HepG2 (cell line): ENCODE results near the gene MPPE1. TPM values are rescaled to one million over a fixed set of nuclear protein-coding genes. Genes with fewer than 3 reads are reported as not detected.
A peak's percentile ranks its signal among the peaks of the same experiment; 100 is the strongest.

Source experiments
- ATF1 ChIP-seq: IDR thresholded peaks from 2 replicates; pipeline ENCODE4 v1.6.1; 2016; ENCODE audit warnings: mild to moderate bottlenecking, control low read depth
- DNMT1 ChIP-seq: sonication (generic); formaldehyde crosslinking; IDR thresholded peaks from 2 replicates; pipeline ENCODE4 v1.5.1; 2020; ENCODE audit warnings: mild to moderate bottlenecking, missing genetic modification reagents
- ERF ChIP-seq: IDR thresholded peaks from 2 replicates; pipeline ENCODE4 v1.6.1; 2018; ENCODE audit warnings: missing biosample characterization, missing genetic modification reagents
- FOXK2 ChIP-seq: fragments of 450-650 bp; IDR thresholded peaks from 2 replicates; pipeline ENCODE4 v1.6.1; 2016
- GABPB1 ChIP-seq: IDR thresholded peaks from 2 replicates; pipeline ENCODE4 v1.6.1; 2016; ENCODE audit warnings: mild to moderate bottlenecking, missing genetic modification reagents, moderate library complexity, missing compliant biosample characterization
- KAT8 ChIP-seq: IDR thresholded peaks from 2 replicates; pipeline ENCODE4 v1.6.1; 2016; ENCODE audit warnings: missing genetic modification reagents, missing compliant biosample characterization
- KMT2A ChIP-seq: sonication (generic); formaldehyde crosslinking; IDR thresholded peaks from 2 replicates; pipeline ENCODE4 v1.4.0; 2020; ENCODE audit warnings: missing genetic modification reagents
- MXD4 ChIP-seq: IDR thresholded peaks from 2 replicates; pipeline ENCODE4 v1.6.1; 2016; ENCODE audit warnings: mild to moderate bottlenecking, missing biosample characterization, missing genetic modification reagents
- NFIB ChIP-seq: sonication (generic); formaldehyde crosslinking; IDR thresholded peaks from 2 replicates; pipeline ENCODE4 v1.9.0; 2021; ENCODE audit warnings: missing genetic modification reagents, mild to moderate bottlenecking, borderline replicate concordance
- NR2C2 ChIP-seq: sonication (generic); formaldehyde crosslinking; IDR thresholded peaks from 2 replicates; pipeline ENCODE4 v1.4.0; 2020; ENCODE audit warnings: missing genetic modification reagents, mild to moderate bottlenecking, moderate library complexity, borderline replicate concordance
- NR3C1 ChIP-seq: sonication (generic); formaldehyde crosslinking; IDR thresholded peaks from 2 replicates; pipeline ENCODE4 v1.4.0; 2020; ENCODE audit warnings: missing genetic modification reagents
- RBFOX2 ChIP-seq: fragments of 200-400 bp; formaldehyde crosslinking; IDR thresholded peaks from 2 replicates; pipeline ENCODE4 v1.6.1; 2017; ENCODE audit warnings: low read depth, mild to moderate bottlenecking, low read length
- SETDB1 ChIP-seq: sonication (generic); formaldehyde crosslinking; IDR thresholded peaks from 2 replicates; pipeline ENCODE4 v1.5.1; 2020; ENCODE audit warnings: missing genetic modification reagents, mild to moderate bottlenecking, borderline replicate concordance
- XRCC5 ChIP-seq: fragments of 200-400 bp; formaldehyde crosslinking; optimal IDR thresholded peaks from 2 replicates; pipeline ENCODE3; 2017; ENCODE audit warnings: mild to moderate bottlenecking, low read length
- YY1 ChIP-seq: IDR thresholded peaks from 2 replicates; pipeline ENCODE4 v1.6.1; 2011; ENCODE audit warnings: low read length, low read depth, moderate library complexity, mild to moderate bottlenecking; ENCODE audit not compliant: insufficient read depth, insufficient replicate concordance
- ZNF205 ChIP-seq: IDR thresholded peaks from 2 replicates; pipeline ENCODE4 v1.6.1; 2018; ENCODE audit warnings: missing biosample characterization, missing genetic modification reagents
- ZNF234 ChIP-seq: sonication (generic); formaldehyde crosslinking; conservative IDR thresholded peaks from 2 replicates; pipeline ENCODE4 v1.5.1; 2020; ENCODE audit warnings: mild to moderate bottlenecking, missing genetic modification reagents
- ZNF343 ChIP-seq: sonication (generic); formaldehyde crosslinking; IDR thresholded peaks from 2 replicates; pipeline ENCODE4 v1.4.0; 2020; ENCODE audit warnings: mild to moderate bottlenecking, missing genetic modification reagents
- ZNF607 ChIP-seq: sonication (generic); formaldehyde crosslinking; IDR thresholded peaks from 2 replicates; pipeline ENCODE4 v1.5.1; 2020; ENCODE audit warnings: missing genetic modification reagents, mild to moderate bottlenecking, borderline replicate concordance
- ZNF747 ChIP-seq: sonication (generic); formaldehyde crosslinking; IDR thresholded peaks from 2 replicates; pipeline ENCODE4 v1.8.1; 2023; ENCODE audit warnings: missing genetic modification reagents, mild to moderate bottlenecking, borderline replicate concordance
- ZNF749 ChIP-seq: sonication (generic); formaldehyde crosslinking; IDR thresholded peaks from 2 replicates; pipeline ENCODE4 v1.8.0; 2022; ENCODE audit warnings: mild to moderate bottlenecking, missing genetic modification reagents, moderate library complexity, borderline replicate concordance
- ZNF816 ChIP-seq: sonication (generic); formaldehyde crosslinking; IDR thresholded peaks from 2 replicates; pipeline ENCODE4 v1.8.0; 2022; ENCODE audit warnings: missing genetic modification reagents, mild to moderate bottlenecking, borderline replicate concordance
- polyA plus RNA-seq, 8 experiments: library from polyadenylated mRNA; depleted of rRNA in 3 of 8; stranded (reverse) in 7 of 8; unstranded in 1 of 8; fragments of >200 nt; fragmentation: Illumina TruSeq in 4 of 8; extraction: Trizol in 4 of 8; gene quantifications; 2 replicates each; pipeline versions ENCODE4 v1.2.1 to v1.2.3, GENCODE V29; 2011 to 2016; ENCODE audit warnings: low read depth in 4 of 8, missing spikeins in 1 of 8, mixed read lengths in 1 of 8; ENCODE audit not compliant: insufficient read depth in 1 of 8
- total RNA-seq, 5 experiments: library from RNA; depleted of rRNA; stranded (reverse); fragments of >200 nt; fragmentation: Illumina TruSeq; extraction: Trizol; gene quantifications; 2 replicates each; pipeline ENCODE4 v1.2.3, GENCODE V29; 2016; ENCODE audit warnings: low read depth in 1 of 5
- TF ChIP-seq, protein P1 (sequence below): sonication (generic); formaldehyde crosslinking; IDR thresholded peaks from 2 replicates; pipeline ENCODE4 v1.4.0; 2020; ENCODE audit warnings: mild to moderate bottlenecking, low read depth, missing genetic modification reagents
- TF ChIP-seq, protein P2 (sequence below): sonication (generic); formaldehyde crosslinking; IDR thresholded peaks from 2 replicates; pipeline ENCODE4 v1.5.0; 2020; ENCODE audit warnings: missing genetic modification reagents
- TF ChIP-seq, protein P3 (sequence below): sonication (generic); formaldehyde crosslinking; IDR thresholded peaks from 2 replicates; pipeline ENCODE4 v1.5.0; 2020; ENCODE audit warnings: missing genetic modification reagents
- TF ChIP-seq, protein P4 (sequence below): sonication (generic); formaldehyde crosslinking; IDR thresholded peaks from 2 replicates; pipeline ENCODE4 v1.4.0; 2020; ENCODE audit warnings: missing genetic modification reagents

Gene MPPE1
- total and polyA plus RNA-seq, 2 of the 13 experiments (the other 11 are each of a cell fraction or from before 2014, with no cell fraction given) = 9.6 to 11.9 TPM

DNA sequence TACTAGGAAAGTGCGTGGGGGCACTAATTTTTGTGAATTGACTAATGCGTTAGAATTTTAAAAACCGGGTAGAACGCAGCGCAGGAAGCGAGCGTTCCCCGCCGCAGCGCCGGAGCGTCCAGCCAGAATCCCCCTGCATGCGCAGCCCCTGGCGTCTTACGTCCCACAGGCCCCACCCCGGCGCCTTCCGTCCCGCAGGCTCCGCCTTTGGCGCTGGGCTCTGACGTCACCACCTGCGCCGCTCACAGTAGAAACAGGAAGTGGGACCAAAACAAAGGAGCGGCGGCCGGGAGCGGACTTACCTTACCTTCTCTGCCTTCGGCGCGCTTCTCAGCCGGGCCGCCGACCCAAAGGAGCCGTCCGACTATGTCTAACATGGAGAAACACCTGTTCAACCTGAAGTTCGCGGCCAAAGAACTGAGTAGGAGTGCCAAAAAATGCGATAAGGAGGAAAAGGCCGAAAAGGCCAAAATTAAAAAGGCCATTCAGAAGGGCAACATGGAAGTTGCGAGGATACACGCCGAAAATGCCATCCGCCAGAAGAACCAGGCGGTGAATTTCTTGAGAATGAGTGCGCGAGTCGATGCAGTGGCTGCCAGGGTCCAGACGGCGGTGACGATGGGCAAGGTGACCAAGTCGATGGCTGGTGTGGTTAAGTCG, 56.8 kb downstream of the MPPE1 start, which contains the start of gene CHMP1B (continued):
- peak; percentile 75 for TF ChIP-seq ZNF749
- TF ChIP-seq XRCC5 = peak; percentile 82
- TF ChIP-seq ATF1 (CRISPR knock-in tag) = peak; percentile 99
- peak; percentile 99 for TF ChIP-seq KAT8
- peak; percentile 92 for TF ChIP-seq RBFOX2
- TF ChIP-seq ZNF205 (CRISPR knock-in tag) = peak; percentile 72
- no peak for TF ChIP-seq NFIB
- TF ChIP-seq, protein P1, sequence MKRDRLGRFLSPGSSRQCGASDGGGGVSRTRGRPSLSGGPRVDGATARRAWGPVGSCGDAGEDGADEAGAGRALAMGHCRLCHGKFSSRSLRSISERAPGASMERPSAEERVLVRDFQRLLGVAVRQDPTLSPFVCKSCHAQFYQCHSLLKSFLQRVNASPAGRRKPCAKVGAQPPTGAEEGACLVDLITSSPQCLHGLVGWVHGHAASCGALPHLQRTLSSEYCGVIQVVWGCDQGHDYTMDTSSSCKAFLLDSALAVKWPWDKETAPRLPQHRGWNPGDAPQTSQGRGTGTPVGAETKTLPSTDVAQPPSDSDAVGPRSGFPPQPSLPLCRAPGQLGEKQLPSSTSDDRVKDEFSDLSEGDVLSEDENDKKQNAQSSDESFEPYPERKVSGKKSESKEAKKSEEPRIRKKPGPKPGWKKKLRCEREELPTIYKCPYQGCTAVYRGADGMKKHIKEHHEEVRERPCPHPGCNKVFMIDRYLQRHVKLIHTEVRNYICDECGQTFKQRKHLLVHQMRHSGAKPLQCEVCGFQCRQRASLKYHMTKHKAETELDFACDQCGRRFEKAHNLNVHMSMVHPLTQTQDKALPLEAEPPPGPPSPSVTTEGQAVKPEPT = 0 out of 2 replicates have a peak, but pooled peaks have one; percentile 49
- peak; percentile 76; the same call in 1 of the 2 replicates for TF ChIP-seq SETDB1 (CRISPR knock-in tag)
- TF ChIP-seq, protein P2, sequence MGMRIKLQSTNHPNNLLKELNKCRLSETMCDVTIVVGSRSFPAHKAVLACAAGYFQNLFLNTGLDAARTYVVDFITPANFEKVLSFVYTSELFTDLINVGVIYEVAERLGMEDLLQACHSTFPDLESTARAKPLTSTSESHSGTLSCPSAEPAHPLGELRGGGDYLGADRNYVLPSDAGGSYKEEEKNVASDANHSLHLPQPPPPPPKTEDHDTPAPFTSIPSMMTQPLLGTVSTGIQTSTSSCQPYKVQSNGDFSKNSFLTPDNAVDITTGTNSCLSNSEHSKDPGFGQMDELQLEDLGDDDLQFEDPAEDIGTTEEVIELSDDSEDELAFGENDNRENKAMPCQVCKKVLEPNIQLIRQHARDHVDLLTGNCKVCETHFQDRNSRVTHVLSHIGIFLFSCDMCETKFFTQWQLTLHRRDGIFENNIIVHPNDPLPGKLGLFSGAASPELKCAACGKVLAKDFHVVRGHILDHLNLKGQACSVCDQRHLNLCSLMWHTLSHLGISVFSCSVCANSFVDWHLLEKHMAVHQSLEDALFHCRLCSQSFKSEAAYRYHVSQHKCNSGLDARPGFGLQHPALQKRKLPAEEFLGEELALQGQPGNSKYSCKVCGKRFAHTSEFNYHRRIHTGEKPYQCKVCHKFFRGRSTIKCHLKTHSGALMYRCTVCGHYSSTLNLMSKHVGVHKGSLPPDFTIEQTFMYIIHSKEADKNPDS = no peak
- TF ChIP-seq DNMT1 (CRISPR knock-in tag) = peak; percentile 64; the same call in 1 of the 2 replicates
- TF ChIP-seq YY1 = peak; percentile 67
- no peak; the same call in 1 of the 2 replicates for TF ChIP-seq ZNF816 (CRISPR knock-in tag)
- TF ChIP-seq NR2C2 (CRISPR knock-in tag) = peak; percentile 73
- TF ChIP-seq, protein P3, sequence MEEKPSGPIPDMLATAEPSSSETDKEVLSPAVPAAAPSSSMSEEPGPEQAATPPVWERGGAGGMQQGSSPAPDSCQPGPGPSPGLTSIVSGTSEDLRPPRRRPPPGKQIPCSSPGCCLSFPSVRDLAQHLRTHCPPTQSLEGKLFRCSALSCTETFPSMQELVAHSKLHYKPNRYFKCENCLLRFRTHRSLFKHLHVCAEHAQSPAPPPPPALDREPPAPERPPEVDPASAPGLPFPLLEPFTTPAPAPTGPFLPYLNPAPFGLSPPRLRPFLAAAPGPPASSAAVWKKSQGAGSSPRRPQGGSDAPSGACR (CRISPR knock-in tag) = no peak
- 0 out of 2 replicates have a peak, but pooled peaks have one; percentile 42 for TF ChIP-seq ZNF343 (CRISPR knock-in tag)
- TF ChIP-seq ZNF607 (CRISPR knock-in tag) = peak; percentile 86
- peak; percentile 39; the same call in 1 of the 2 replicates for TF ChIP-seq MXD4
- TF ChIP-seq GABPB1 (CRISPR knock-in tag) = peak; percentile 95
- TF ChIP-seq ERF (CRISPR knock-in tag) = peak; percentile 85
- TF ChIP-seq FOXK2 = peak; percentile 92
- peak; percentile 91; the same call in 1 of the 2 replicates for TF ChIP-seq ZNF234
- TF ChIP-seq NR3C1 (CRISPR knock-in tag) = no peak
- TF ChIP-seq ZNF747 (CRISPR knock-in tag) = peak; percentile 76; the same call in 1 of the 2 replicates
- peak; percentile 95 for TF ChIP-seq KMT2A
- TF ChIP-seq, protein P4, sequence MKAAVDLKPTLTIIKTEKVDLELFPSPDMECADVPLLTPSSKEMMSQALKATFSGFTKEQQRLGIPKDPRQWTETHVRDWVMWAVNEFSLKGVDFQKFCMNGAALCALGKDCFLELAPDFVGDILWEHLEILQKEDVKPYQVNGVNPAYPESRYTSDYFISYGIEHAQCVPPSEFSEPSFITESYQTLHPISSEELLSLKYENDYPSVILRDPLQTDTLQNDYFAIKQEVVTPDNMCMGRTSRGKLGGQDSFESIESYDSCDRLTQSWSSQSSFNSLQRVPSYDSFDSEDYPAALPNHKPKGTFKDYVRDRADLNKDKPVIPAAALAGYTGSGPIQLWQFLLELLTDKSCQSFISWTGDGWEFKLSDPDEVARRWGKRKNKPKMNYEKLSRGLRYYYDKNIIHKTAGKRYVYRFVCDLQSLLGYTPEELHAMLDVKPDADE (CRISPR knock-in tag) = 0 out of 2 replicates have a peak, but pooled peaks have one; percentile 43
